ENCODE data around the gene APLF.
"Not testable (repeated sequence)": the region's sequence is repeated elsewhere in the genome, so short reads cannot be mapped to it uniquely, and the experiment has no call there.

The APLF gene

GRCh38 chr2:68594041-68594440, 126.7 kb downstream of the APLF start:
- DNase-seq = no peak

GRCh38 chr2:68594674-68595492, 127.5 kb downstream of the APLF start:
- DNase-seq = peak; percentile 67

GRCh38 chr2:68595493-68595785, 128.1 kb downstream of the APLF start:
- not testable (repeated sequence) for DNase-seq

DNA sequence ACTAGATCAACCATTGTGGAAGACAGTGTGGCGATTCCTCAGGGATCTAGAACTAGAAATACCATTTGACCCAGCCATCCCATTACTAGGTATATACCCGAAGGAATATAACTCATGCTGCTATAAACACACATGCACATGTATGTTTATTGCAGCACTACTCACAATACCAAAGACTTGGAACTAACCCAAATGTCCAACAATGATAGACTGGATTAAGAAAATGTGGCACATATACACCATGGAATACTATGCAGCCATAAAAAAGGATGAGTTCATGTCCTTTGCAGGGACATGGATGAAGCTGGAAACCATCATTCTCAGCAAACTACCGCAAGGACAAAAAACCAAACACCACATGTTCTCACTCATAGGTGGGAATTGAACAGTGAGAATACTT, 133.1 kb downstream of the APLF start:
- DNase-seq = not testable (repeated sequence)

DNA sequence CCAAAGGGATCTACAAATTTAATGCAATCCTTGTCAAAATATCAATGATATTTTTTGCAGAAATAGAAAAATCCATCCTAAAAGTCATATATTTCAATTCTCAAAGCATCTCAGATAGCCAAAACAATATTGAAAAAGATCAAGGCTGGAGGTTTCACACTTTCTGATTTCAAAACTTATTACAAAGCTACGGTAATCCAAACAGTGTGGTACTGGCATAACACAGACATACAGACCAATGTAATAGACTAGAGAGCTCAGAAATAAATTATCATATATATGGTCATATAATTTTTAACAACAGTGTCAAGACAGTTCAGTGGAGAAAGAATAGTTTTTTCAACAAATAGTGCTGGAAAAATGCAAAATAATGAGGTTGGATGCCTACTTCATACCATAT, 135.7 kb downstream of the APLF start:
- no peak for DNase-seq

- no peak for DNase-seq
Observed at GRCh38 chr2:68604077-68604476, 136.7 kb downstream of the APLF start.

DNA sequence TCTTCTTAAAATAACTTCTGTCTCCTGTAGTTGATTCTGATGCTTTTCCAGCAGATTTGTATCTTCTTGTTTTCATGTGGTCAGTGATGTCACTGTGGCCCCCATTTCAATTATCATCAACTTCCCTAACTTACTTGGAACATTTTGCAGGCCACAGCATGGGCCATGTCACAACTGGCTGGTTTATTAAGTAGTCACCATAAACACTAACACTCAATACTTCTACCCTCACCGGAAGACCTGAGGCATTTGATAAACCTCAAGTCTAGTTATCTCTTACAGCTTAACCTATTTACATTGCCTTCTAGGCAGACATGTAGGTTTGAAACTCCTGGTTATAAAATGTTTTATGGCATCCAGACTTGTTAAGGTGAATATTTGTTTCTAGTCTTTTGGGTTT, 138.6 kb downstream of the APLF start:
- DNase-seq = no peak

DNA sequence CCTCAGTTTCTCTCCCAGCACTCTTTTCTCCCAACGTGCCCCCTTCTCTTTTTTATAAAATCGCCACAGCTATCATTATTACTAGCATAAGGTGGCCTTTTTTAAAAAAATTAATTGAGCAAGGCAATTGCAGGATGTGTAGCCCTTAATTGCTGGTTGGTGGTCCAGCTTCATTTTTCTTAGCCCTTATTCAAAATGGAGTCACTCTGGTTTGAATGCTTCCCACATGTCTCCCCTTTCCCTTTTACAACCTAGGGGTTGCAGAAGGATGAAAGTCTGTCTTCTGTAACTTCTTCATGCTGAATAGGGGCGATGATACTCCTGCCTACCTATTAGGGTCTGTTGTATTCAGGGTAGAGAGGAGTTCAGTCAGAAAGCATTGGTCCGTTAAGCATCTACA, 139.4 kb downstream of the APLF start:
- DNase-seq = no peak

DNA sequence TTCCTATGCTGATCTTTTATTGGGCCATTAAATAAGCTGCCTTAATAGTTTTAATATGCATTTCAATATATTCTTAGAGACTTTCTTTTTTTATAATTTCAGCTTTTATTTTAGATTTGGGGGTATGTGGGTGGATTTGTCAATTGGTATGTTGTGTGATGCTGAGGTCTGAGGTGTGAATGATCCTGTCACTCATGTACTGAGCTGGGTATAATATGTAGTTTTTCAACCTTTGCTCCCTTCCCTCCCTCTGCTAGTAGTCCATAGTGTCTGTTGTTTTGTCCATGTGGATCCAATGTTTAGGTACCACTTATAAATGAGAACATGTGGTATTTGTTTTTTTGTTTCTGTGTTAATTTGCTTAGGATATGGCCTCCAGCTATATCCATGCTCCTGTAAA, 140.5 kb downstream of the APLF start:
- DNase-seq = no peak

DNA sequence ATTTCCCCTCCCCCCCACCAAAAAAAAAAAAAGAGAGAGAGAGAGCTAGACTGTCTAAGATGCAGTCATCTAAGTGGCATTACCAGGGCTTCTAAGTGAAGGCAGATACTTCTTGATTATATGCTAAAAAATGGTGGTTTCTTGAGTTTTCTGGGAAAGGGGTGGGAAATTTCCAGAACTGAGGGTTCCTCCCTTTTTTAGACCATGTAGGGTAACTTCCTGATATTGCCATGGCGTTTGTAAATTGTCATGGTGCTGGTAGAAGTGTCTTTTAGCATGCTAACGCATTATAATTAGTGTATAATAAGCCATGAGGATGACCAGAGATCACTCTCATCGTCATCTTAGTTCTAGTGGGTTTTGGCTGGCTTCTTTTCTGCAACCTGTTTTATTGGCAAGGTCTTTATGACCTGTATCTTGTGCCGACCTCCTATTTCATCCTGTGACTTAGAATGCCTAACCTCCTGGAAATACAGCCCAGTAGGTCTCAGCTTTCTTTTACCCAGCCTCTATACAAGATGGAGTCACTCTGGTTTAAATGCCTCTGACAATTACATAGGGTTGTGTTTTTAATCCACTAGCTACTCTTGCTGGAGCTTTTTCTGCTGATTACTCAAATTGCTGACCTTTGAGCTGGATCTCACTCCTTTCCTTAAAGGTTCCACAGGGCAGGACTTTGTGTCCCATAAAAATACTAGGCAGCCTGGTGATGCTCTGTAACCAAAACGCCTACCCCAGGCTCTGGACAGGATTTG, 145.6 kb downstream of the APLF start:
- no peak for DNase-seq

DNA sequence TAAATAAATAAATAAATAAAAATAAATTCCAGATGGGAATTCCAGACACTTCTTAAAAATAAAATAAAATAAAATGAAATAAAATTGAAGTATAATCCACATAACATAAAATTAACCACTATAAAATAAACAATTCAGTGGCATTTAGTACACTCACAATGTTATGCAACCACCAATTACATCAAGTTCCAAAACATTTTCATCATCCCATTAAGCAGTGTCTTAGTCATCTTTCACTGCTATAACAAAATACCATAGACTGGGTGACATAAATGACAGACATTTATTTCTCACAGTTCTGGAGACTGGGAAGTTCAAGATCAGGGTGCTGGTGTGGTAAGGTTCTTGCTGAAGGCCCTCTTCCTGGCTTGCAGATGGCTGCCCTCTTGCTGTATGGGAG, 153.4 kb downstream of the APLF start:
- DNase-seq = no peak

- DNase-seq = no peak
Observed at GRCh38 chr2:68623820-68624219, 156.4 kb downstream of the APLF start.

DNA sequence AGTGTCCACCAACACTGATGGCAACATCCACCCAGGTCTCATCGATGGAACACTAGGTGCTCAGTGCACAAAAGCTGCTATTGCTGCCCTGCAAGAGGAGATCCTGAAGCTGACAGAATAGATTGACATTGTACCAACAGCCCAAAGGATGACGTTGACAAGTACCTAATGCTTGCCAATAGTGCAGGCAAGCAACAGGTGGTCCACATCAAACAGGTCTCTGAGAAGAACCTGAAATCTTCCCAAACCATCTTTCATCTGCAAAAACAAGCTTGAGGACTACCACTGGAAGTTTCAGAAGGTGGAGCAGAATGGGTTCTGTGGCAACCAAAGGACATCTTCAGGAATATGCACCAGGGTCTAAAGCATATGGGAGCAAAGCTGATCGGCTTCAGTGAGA, 160.2 kb downstream of the APLF start:
- DNase-seq = no peak
